Esophagus (tissue), 2 donors: Measurements from ENCODE around the gene MAP7. TPM values are rescaled to one million over a fixed set of nuclear protein-coding genes. Genes with fewer than 3 reads are reported as not detected.
"Not testable (repeated sequence)": the region's sequence is repeated elsewhere in the genome, so short reads cannot be mapped to it uniquely, and the experiment has no call there.

ENCODE experiments used
- H3K27ac ChIP-seq, 2 donors: one replicate each; pipeline ENCODE4 v1.5.1; 2013; ENCODE audit warnings: low read depth in 2 of 2, mild to moderate bottlenecking in 2 of 2, inconsistent platforms in 1 of 2, low read length in 1 of 2, moderate library complexity in 1 of 2
- H3K27me3 ChIP-seq, 2 donors: one replicate each; pipeline ENCODE4 v1.6.1; 2013; ENCODE audit warnings: low read length in 2 of 2, control low read depth in 1 of 2, mild to moderate bottlenecking in 1 of 2; ENCODE audit not compliant: insufficient read depth in 2 of 2, control insufficient read depth in 1 of 2
- H3K36me3 ChIP-seq, 2 donors: one replicate each; pipeline ENCODE4 v1.6.1; 2013; ENCODE audit warnings: low read length in 1 of 2; ENCODE audit not compliant: control insufficient read depth in 2 of 2, insufficient read depth in 2 of 2
- H3K4me1 ChIP-seq, 2 donors: one replicate each; pipeline ENCODE4 v1.6.1; 2013; ENCODE audit warnings: low read length in 1 of 2; ENCODE audit not compliant: control insufficient read depth in 2 of 2, insufficient read depth in 2 of 2
- H3K4me3 ChIP-seq, 2 donors: one replicate each; pipeline ENCODE4 v1.5.1; 2013; ENCODE audit warnings: low read length in 2 of 2, mild to moderate bottlenecking in 2 of 2, low read depth in 1 of 2, moderate library complexity in 1 of 2
- H3K9me3 ChIP-seq, 2 donors: one replicate each; pipeline ENCODE4 v1.6.1; 2013; ENCODE audit warnings: mild to moderate bottlenecking in 2 of 2, low read depth in 1 of 2, low read length in 1 of 2, moderate library complexity in 1 of 2; ENCODE audit not compliant: control insufficient read depth in 2 of 2, insufficient read depth in 1 of 2
- WGBS, 2 donors: extraction: QIAGEN DNeasy Blood & Tissue Kit; methylation state at CpG; one replicate each; pipeline ENCODE4 v1.1.7; 2013; 5-methylcytosine and 5-hydroxymethylcytosine counted together
- polyA plus RNA-seq, 2 donors: library from polyadenylated mRNA; stranded (reverse); fragments of 200-250 nt; gene quantifications; one replicate each; pipeline ENCODE4 v1.2.3, GENCODE V29; 2013
- donor health status: healthy with polysubstance abuse.
- donor health status: Bipolar disorder and iron deficiency.

MAP7 gene
- polyA plus RNA-seq, 2 donors, result 13.4 to 15.1 TPM

GRCh38 chr6:136309171-136309570 is 241.1 kb downstream of the MAP7 start:
- H3K36me3 ChIP-seq, result no peaks in the 10 kb centered on the region
- H3K4me3 ChIP-seq, result no peak overlapping the region
- WGBS, 2 donors, result 70 to 87% methylated on average over 3 of the region's 3 CpGs
- H3K4me1 ChIP-seq, result no peaks in the 10 kb centered on the region
- H3K27me3 ChIP-seq, result no peaks in the 10 kb centered on the region
- no peaks in the 10 kb centered on the region for H3K9me3 ChIP-seq
- no peak overlapping the region for H3K27ac ChIP-seq

DNA sequence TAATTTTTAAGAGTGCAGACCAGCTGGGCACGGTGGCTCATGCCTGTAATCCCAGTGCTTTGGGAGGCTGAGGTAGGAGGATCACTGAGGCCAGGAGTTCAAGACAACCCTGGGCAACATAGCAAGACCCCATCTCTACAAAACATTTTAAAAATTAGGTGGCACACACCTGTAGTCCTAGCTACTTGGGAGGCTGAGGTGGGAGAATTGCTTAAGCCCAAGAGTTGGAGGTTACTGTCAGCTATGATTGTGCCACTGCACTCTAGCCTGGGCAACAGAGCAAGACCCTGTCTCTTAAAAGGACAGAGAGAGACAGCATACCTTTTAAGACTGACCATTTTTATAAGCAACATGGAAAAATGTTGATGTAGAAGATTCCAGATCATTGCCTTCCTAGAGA is 241.8 kb downstream of the MAP7 start:
- 87 to 88% methylated on average over 1 of the region's 1 CpG for WGBS, 2 donors
- H3K27ac ChIP-seq, H3K4me1 ChIP-seq, H3K36me3 ChIP-seq, H3K27me3 ChIP-seq, H3K9me3 ChIP-seq, H3K4me3 ChIP-seq: not testable (repeated sequence)

GRCh38 chr6:136307351-136307750 is 242.9 kb downstream of the MAP7 start:
- H3K36me3 ChIP-seq, result no peaks in the 10 kb centered on the region
- H3K27me3 ChIP-seq, result no peaks in the 10 kb centered on the region
- no peaks in the 10 kb centered on the region for H3K4me1 ChIP-seq
- H3K9me3 ChIP-seq, result no peaks in the 10 kb centered on the region
- no peak overlapping the region for H3K4me3 ChIP-seq
- no peak overlapping the region for H3K27ac ChIP-seq

DNA sequence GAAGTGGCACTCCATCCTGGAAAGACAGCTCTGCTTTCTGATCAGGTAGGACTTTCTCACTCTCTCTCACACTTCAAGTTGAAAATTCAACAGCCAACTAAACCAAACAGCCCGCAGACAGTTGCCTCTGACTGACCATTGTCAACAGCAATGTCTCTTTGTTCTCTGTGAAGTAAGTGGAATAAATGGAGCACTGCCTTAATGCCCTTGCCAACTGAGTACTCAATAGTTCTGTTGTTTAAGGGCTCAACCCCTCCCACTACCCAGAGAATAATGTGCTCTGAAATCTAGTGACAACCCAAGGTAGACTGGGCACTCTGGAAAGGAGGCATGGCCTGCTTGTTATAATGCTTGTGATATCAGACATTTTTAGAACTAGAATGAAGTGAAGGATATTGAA is 243.8 kb downstream of the MAP7 start:
- H3K4me3 ChIP-seq, result no peak overlapping the region
- WGBS, 2 donors, result 84 to 90% methylated on average over 1 of the region's 1 CpG
- H3K27ac ChIP-seq, result no peak overlapping the region

DNA sequence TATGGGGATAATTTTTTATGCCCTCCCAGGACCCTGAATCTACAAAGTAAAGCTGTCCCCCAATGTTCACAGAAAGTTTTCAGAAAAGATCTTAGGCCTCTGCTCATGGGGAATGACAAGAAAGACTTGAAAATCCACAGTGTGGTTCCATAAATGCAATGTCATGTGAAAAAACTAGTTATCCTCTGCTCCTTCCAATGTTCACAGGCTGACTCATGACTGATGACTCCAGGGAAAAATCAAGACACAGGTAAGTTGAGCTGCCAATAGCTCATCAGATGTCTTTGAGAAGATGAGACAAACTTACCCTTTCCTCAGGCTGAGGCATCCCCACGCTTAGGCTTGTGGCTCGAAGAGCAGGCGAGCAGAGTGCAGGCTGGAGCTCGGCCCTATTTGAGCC is 245.8 kb downstream of the MAP7 start:
- H3K4me1 ChIP-seq, result no peaks in the 10 kb centered on the region
- no peaks in the 10 kb centered on the region for H3K9me3 ChIP-seq
- WGBS, 2 donors, result 57 to 60% methylated on average over 4 of the region's 4 CpGs
- no peak overlapping the region for H3K4me3 ChIP-seq
- no peaks in the 10 kb centered on the region for H3K36me3 ChIP-seq
- no peaks in the 10 kb centered on the region for H3K27me3 ChIP-seq
- H3K27ac ChIP-seq, result peak overlapping the region in 1 of 2 donors; percentile 26

More for the DNA sequence above, 243.8 kb downstream of the MAP7 start:
- H3K27me3 ChIP-seq, result no peaks in the 10 kb centered on the region
- no peaks in the 10 kb centered on the region for H3K4me1 ChIP-seq
- H3K36me3 ChIP-seq, result no peaks in the 10 kb centered on the region
- no peaks in the 10 kb centered on the region for H3K9me3 ChIP-seq

DNA sequence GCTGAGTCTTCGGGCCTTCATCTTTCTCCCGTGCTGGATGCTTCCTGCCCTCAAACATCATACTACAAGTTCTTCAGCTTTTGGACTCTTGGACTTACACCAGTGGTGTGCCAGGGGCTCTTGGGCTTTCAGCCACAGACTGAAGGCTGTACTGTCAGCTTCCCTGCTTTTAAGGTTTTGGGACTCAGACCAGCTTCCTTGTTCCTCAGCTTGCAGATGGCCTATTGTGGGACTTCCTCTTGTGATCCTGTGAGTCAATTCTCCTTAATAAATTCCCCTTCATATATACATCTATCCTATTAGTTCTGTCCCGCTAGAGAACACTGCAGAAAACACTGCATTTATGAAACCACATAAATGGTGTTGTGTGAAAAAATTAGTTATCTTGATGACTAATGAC is 246.7 kb downstream of the MAP7 start:
- Histone ChIP-seq H3K4me1 (no peaks in the 10 kb centered on the region), H3K27me3 (no peaks in the 10 kb centered on the region), H3K36me3 (no peaks in the 10 kb centered on the region), H3K4me3 (no peak overlapping the region), H3K9me3 (no peaks in the 10 kb centered on the region), H3K27ac (peak overlapping the region; percentile 17 to 57)
- WGBS, 2 donors, result 81 to 85% methylated on average over 3 of the region's 3 CpGs

GRCh38 chr6:136294621-136295020 is 255.6 kb downstream of the MAP7 start:
- Histone ChIP-seq H3K27ac (no peak overlapping the region), H3K4me3 (no peak overlapping the region), H3K27me3 (no peaks in the 10 kb centered on the region), H3K9me3 (no peaks in the 10 kb centered on the region), H3K36me3 (no peaks in the 10 kb centered on the region), H3K4me1 (no peaks in the 10 kb centered on the region)
- WGBS, 2 donors, result 92% methylated on average over 3 of the region's 3 CpGs

Other genes with a start within 250 kb of the MAP7 start
- gene MAP3K5, start 242.1 kb upstream of the MAP7 start, polyA plus RNA-seq, result 1 to 10 TPM; 5.2 to 5.6 TPM